Measurements from ENCODE around the gene IRF2BP1. TPM values are rescaled to one million over a fixed set of nuclear protein-coding genes. Genes with fewer than 3 reads are reported as not detected.

IRF2BP1 gene
- total RNA-seq, 4 donors from 2014 or later = 22.4 to 58.7 (median 44.2) TPM

GRCh38 chr19:45886427-45887199 is 672 bp upstream of the IRF2BP1 start:
- peak; percentile 98 for DNase-seq (ENCODE audit: extremely low spot score)
- TF ChIP-seq POLR2A (IDR thresholded peaks at IDR 0.05; ENCODE audit: low read depth) (peak; percentile 32), EP300 (IDR thresholded peaks at IDR 0.05) (no peak), POLR2AphosphoS5 (IDR thresholded peaks at IDR 0.05) (peak; percentile 91 to 97)
- TF ChIP-seq, protein P1, sequence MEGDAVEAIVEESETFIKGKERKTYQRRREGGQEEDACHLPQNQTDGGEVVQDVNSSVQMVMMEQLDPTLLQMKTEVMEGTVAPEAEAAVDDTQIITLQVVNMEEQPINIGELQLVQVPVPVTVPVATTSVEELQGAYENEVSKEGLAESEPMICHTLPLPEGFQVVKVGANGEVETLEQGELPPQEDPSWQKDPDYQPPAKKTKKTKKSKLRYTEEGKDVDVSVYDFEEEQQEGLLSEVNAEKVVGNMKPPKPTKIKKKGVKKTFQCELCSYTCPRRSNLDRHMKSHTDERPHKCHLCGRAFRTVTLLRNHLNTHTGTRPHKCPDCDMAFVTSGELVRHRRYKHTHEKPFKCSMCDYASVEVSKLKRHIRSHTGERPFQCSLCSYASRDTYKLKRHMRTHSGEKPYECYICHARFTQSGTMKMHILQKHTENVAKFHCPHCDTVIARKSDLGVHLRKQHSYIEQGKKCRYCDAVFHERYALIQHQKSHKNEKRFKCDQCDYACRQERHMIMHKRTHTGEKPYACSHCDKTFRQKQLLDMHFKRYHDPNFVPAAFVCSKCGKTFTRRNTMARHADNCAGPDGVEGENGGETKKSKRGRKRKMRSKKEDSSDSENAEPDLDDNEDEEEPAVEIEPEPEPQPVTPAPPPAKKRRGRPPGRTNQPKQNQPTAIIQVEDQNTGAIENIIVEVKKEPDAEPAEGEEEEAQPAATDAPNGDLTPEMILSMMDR (IDR thresholded peaks at IDR 0.05) = peak in 1 of 3 experiments; percentile 28
- H3K4me3 ChIP-seq = peak overlapping the region; percentile 68 to 91 (median 78)
- H3K27ac ChIP-seq (replicated peaks in 1 of 4) = peak overlapping the region; percentile 88 to 93 (median 90)
- no peaks in the 10 kb centered on the region for H3K9me3 ChIP-seq
- intact Hi-C loops (cut with DNase I) = loop anchor here (2.0 kb wide), 1 partner anchor 24 kb away; the partner anchor contains the start of gene SYMPK
- no peaks in the 10 kb centered on the region for H3K27me3 ChIP-seq
- peaks cover 5 to 30% (median 18%) of the 10 kb centered on the region in 4 donors for H3K36me3 ChIP-seq
- H3K4me1 ChIP-seq = peaks cover 32 to 51% (median 49%) of the 10 kb centered on the region in 4 donors
- WGBS = 2% methylated on average over 28 of the region's 32 CpGs

- intact Hi-C loops (cut with DNase I) = loop anchor here (5.0 kb wide), 1 partner anchor 68 kb away; the partner anchor contains the start of gene RSPH6A
- peak overlapping the region; percentile 88 to 93 (median 90) for H3K27ac ChIP-seq (replicated peaks in 1 of 4)
- WGBS = 84% methylated on average over 46 of the region's 72 CpGs
Observed at GRCh38 chr19:45884682-45885555, 1.0 kb downstream of the IRF2BP1 start.

GRCh38 chr19:45883881-45884681 is 1.9 kb downstream of the IRF2BP1 start:
- H3K27me3 ChIP-seq = peaks cover 0 to 4% (median 0%) of the 10 kb centered on the region in 4 donors
- H3K9me3 ChIP-seq = no peaks in the 10 kb centered on the region
- no peak for TF ChIP-seq POLR2AphosphoS5 (IDR thresholded peaks at IDR 0.05)
- no peak for TF ChIP-seq POLR2A (IDR thresholded peaks at IDR 0.05; ENCODE audit: low read depth)
- TF ChIP-seq, protein P1 (IDR thresholded peaks at IDR 0.05) = no peak
- TF ChIP-seq EP300 (IDR thresholded peaks at IDR 0.05) = no peak
- 93% methylated on average over 38 of the region's 57 CpGs for WGBS
- no peak for DNase-seq (ENCODE audit: extremely low spot score)
- H3K36me3 ChIP-seq = peaks cover 0 to 18% (median 9%) of the 10 kb centered on the region in 4 donors
- H3K27ac ChIP-seq (replicated peaks in 1 of 4) = peak overlapping the region in 1 of 4 donors; percentile 35
- peak overlapping the region; percentile 31 to 91 (median 60) for H3K4me3 ChIP-seq
- peaks cover 32 to 51% (median 49%) of the 10 kb centered on the region in 4 donors for H3K4me1 ChIP-seq
- intact Hi-C loops (cut with DNase I) = loop anchor here (5.0 kb wide), 1 partner anchor 67 kb away; the partner anchor contains the start of gene RSPH6A

More at GRCh38 chr19:45884682-45885555, 1.0 kb downstream of the IRF2BP1 start:
- no peak for DNase-seq (ENCODE audit: extremely low spot score)
- Histone ChIP-seq H3K36me3 (peaks cover 0 to 18% (median 9%) of the 10 kb centered on the region in 4 donors), H3K27me3 (no peaks in the 10 kb centered on the region), H3K4me3 (peak overlapping the region; percentile 68 to 91 (median 78)), H3K4me1 (peaks cover 32 to 51% (median 49%) of the 10 kb centered on the region in 4 donors), H3K9me3 (no peaks in the 10 kb centered on the region)
- TF ChIP-seq EP300 (IDR thresholded peaks at IDR 0.05) (no peak), POLR2AphosphoS5 (IDR thresholded peaks at IDR 0.05) (no peak), POLR2A (IDR thresholded peaks at IDR 0.05; ENCODE audit: low read depth) (no peak)
- TF ChIP-seq, protein P1 (IDR thresholded peaks at IDR 0.05) = no peak

GRCh38 chr19:45883586-45883880 is 2.4 kb downstream of the IRF2BP1 start:
- no peak for TF ChIP-seq POLR2AphosphoS5 (IDR thresholded peaks at IDR 0.05)
- TF ChIP-seq, protein P1 (IDR thresholded peaks at IDR 0.05) = peak in 1 of 3 experiments; percentile 26
- TF ChIP-seq EP300 (IDR thresholded peaks at IDR 0.05) = no peak
- TF ChIP-seq POLR2A (IDR thresholded peaks at IDR 0.05; ENCODE audit: low read depth) = no peak
- Histone ChIP-seq H3K9me3 (no peaks in the 10 kb centered on the region), H3K27me3 (peaks cover 0 to 6% (median 0%) of the 10 kb centered on the region in 4 donors), H3K4me1 (peaks cover 32 to 51% (median 49%) of the 10 kb centered on the region in 4 donors), H3K36me3 (peaks cover 0 to 18% (median 9%) of the 10 kb centered on the region in 4 donors), H3K4me3 (peak overlapping the region in 3 of 4 donors; percentile 31 to 46 (median 32)), H3K27ac (replicated peaks in 1 of 4) (peak overlapping the region in 2 of 4 donors; percentile 21 to 35)
- 38% methylated on average over 5 of the region's 5 CpGs for WGBS
- intact Hi-C loops (cut with DNase I) = loop anchor here (5.0 kb wide), 1 partner anchor 66 kb away; the partner anchor contains the start of gene RSPH6A
- no peak for DNase-seq (ENCODE audit: extremely low spot score)

Data from esophagus muscularis mucosa (tissue), 4 donors.